GM06990 (cell line): ENCODE data around the gene ZNF14.
"Not testable (repeated sequence)": the region's sequence is repeated elsewhere in the genome, so short reads cannot be mapped to it uniquely, and the experiment has no call there.

Experiments used
- DNase-seq: peaks from one replicate; pipeline ENCODE4 v3.0.0-alpha.2; 2011; ENCODE audit not compliant: insufficient read length; ENCODE audit errors: extremely low read depth
- H3K27me3 ChIP-seq: replicated peaks from 2 replicates; pipeline ENCODE4 v1.6.0; 2011; ENCODE audit warnings: low read length; ENCODE audit not compliant: control insufficient read depth, insufficient read depth
- H3K36me3 ChIP-seq: 2 replicates; pipeline ENCODE4 v1.5.1; 2011; ENCODE audit warnings: low read length; ENCODE audit not compliant: control insufficient read depth, insufficient read depth
- H3K4me3 ChIP-seq: replicated peaks from 2 replicates; pipeline ENCODE4 v1.5.1; 2011; ENCODE audit warnings: low read depth, mild to moderate bottlenecking, control low read depth, low read length
- TF ChIP-seq, protein P1 (sequence below): IDR thresholded peaks from 2 replicates; pipeline ENCODE4 v1.5.1; 2011; ENCODE audit warnings: low read length, control low read depth, mild to moderate bottlenecking, inconsistent platforms; ENCODE audit not compliant: insufficient read depth, poor library complexity, severe bottlenecking

The ZNF14 gene

DNA sequence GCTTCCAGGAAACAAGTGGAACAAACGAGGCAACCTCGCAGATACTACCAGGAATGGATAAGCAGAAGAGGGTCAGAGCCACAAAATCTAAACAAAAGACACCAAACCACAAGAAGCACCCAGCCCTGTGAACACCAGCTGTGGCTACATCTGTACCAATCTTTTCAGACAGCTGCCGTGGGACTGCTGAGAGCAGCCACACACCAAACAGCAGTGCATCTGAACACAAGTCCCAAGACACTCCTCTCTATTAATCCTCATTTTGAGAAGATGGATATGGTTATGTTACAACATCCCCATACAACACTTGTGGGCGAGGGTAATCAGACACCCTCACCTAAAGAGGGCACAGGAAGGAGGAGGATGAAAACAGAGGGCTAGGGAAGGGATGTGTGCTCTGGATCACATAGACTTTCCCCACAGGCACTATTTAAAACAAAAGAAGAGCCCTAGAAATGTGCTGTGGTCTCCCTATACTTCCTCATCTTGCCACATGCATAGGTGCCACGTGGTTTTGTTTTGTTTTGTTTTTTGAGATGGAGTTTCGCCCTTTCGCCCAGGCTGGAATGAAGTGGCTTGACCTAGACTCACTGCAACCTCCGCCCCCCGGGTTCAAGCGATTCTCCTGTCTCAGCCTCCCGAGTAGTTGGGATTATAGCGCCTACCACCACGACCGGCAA, 41.6 kb upstream of the ZNF14 start:
- Histone ChIP-seq H3K4me3 (no peak overlapping the region), H3K36me3 (no peaks in the 10 kb centered on the region), H3K27me3 (no peaks in the 10 kb centered on the region)
- TF ChIP-seq, protein P1, sequence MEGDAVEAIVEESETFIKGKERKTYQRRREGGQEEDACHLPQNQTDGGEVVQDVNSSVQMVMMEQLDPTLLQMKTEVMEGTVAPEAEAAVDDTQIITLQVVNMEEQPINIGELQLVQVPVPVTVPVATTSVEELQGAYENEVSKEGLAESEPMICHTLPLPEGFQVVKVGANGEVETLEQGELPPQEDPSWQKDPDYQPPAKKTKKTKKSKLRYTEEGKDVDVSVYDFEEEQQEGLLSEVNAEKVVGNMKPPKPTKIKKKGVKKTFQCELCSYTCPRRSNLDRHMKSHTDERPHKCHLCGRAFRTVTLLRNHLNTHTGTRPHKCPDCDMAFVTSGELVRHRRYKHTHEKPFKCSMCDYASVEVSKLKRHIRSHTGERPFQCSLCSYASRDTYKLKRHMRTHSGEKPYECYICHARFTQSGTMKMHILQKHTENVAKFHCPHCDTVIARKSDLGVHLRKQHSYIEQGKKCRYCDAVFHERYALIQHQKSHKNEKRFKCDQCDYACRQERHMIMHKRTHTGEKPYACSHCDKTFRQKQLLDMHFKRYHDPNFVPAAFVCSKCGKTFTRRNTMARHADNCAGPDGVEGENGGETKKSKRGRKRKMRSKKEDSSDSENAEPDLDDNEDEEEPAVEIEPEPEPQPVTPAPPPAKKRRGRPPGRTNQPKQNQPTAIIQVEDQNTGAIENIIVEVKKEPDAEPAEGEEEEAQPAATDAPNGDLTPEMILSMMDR, result no peak
- no peak for DNase-seq

- not testable (repeated sequence) for H3K4me3 ChIP-seq, H3K36me3 ChIP-seq, DNase-seq, H3K27me3 ChIP-seq
Observed at GRCh38 chr19:19771963-19772362, 39.1 kb upstream of the ZNF14 start.

- H3K36me3 ChIP-seq, DNase-seq, H3K27me3 ChIP-seq, H3K4me3 ChIP-seq: not testable (repeated sequence)
Observed at GRCh38 chr19:19769971-19770370, 37.1 kb upstream of the ZNF14 start.

GRCh38 chr19:19758164-19758563, 25.3 kb upstream of the ZNF14 start:
- no peak for DNase-seq
- Histone ChIP-seq H3K36me3 (no peaks in the 10 kb centered on the region), H3K27me3 (no peaks in the 10 kb centered on the region), H3K4me3 (no peak overlapping the region)
- TF ChIP-seq, protein P1, result no peak

DNA sequence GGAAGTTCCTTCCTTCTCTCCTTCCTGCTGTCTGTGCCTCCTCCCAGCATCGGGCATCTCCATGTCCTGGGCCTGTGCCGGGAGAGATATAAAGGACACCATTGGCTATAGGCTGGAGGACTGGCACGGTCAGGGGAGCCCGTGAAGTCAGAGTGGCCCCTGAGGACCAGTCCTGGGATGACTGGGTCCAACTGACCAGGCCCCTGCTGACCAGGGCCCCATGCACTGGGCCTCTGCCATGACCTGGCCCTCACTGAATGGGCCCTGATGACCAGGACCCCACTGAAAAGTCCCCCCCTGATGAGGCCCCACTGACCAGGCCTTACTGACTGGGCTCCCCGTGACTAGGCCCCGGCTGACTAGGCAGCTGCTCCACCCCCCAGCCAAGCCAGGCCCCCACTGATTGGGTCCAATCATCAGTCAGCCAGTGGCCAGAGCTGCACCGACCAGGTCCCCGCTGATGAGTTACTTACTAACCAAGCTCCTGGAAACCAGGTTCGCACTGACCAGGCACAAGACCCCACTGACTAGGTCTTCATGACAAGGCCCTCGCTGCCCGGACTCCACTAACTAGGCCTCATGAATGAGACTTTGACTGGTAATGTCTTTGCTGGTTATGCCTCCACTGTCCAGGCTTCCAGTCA, 20.0 kb upstream of the ZNF14 start:
- H3K27me3 ChIP-seq, result no peaks in the 10 kb centered on the region
- H3K36me3 ChIP-seq, result no peaks in the 10 kb centered on the region
- no peak overlapping the region for H3K4me3 ChIP-seq
- TF ChIP-seq, protein P1, result no peak
- DNase-seq, result no peak

GRCh38 chr19:19751846-19752245, 18.9 kb upstream of the ZNF14 start:
- Histone ChIP-seq H3K36me3 (no peaks in the 10 kb centered on the region), H3K4me3 (no peak overlapping the region), H3K27me3 (no peaks in the 10 kb centered on the region)
- TF ChIP-seq, protein P1, result no peak
- no peak for DNase-seq
